ENCODE measurements around the gene CAND1. TPM values are rescaled to one million over a fixed set of nuclear protein-coding genes. Genes with fewer than 3 reads are reported as not detected.
A peak's percentile ranks its signal among the peaks of the same experiment; 100 is the strongest.

Gene CAND1
- polyA plus RNA-seq, 4 donors, result 162 to 220 (median 191) TPM

DNA sequence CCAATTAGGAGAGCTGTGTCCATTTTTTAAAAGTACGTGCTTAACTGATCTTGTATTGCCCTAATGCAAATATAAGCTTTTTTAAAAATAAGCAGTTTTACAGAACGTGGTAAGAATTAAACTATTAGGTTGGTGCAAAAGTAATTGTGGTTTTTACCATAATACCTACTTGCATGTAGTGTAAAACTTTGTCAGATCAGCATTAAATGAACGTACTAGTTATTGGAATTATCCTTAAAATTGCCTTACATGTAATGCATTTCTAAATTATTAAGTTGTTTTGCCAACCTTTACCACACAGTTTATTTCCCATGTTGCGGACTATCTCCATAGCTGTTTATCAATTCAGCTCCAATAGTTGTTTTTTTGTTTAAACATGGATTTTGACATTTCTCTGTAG, 10.9 kb downstream of the CAND1 start:
- no peak for DNase-seq (ENCODE audit: low read depth in 4 of 4, low spot score in 3 of 4)

DNA sequence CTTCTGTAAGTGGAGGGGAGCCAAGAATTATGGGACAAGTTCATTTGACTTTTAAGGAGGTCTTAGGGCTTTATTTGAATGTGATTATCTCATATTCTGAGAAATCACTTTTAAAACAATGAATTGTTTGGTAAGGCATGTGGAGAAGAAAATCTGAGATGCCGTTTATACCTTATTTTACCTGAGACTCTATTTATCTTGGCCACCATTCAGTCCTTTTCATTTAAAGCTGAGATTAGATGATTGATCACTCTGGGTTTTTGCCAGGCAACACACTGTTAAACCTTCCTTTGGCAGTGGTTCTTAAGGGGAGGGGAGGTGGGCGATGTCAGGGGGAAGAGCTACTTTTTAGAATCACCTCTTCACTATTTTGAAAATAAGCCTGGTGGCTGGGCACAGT, 11.4 kb downstream of the CAND1 start:
- no peak for DNase-seq (ENCODE audit: low read depth in 4 of 4, low spot score in 3 of 4)

DNA sequence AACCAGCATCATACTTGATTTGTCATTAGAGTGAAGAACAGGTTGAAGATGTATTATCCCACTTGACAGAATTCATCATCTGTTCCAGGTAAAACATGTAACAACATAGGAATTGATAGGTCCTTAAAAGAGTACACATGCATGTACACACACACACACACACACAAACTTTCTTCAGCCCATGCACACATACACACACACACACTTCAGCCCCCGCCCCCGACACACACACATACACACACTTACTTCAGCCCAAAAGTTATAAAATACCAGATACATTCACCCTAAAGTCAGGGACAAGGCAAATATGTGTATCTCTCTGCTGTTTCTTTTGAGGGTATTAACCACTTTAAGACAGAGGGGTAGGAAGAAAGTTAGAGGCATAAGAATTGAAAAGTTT, 15.4 kb downstream of the CAND1 start:
- DNase-seq (ENCODE audit: low read depth in 4 of 4, low spot score in 3 of 4), result no peak

DNA sequence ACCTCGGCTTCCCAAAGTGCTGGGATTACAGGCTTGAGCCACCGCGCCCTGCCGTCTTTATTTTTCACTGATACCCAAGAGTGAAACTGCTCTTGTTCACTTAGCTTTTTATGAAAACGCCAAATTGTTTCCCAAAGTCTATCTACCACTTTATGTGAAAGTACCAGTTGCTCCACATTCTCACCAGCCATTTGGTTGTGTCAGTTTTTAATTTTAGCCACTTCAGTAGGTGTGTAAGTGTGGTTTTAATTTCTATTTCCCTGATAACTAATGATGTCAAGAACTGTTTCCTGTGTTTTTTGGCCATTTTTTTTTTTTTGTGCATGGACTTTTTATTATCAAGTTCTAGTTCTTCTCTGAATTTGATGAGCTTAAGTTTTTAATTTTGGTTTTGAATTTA, 17.1 kb downstream of the CAND1 start:
- no peak for DNase-seq (ENCODE audit: low read depth in 4 of 4, low spot score in 3 of 4)

- DNase-seq (ENCODE audit: low read depth in 4 of 4, low spot score in 3 of 4), result no peak
These were observed 18.2 kb downstream of the CAND1 start for GRCh38 chr12:67287311-67287710.

- no peak for DNase-seq (ENCODE audit: low read depth in 4 of 4, low spot score in 3 of 4)
These were observed 19.4 kb downstream of the CAND1 start for GRCh38 chr12:67288561-67288960.

DNA sequence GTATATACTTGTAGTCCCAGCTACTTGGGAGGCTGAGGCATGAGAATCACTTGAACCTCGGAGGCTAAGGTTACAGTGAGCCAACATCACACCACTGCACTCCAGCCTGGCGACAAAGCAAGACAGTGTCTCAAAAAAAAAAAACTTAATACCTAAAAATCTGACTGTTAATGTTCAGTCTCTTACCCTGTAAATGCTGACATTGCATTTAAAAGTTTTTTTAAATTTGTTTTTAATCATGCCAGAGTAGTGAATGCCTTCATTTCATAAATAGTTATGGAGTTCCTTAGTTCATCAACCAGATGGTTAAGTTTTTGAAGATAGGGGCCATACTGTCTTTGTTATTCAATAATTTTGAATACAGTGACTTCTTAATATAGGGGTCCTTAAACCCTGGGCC, 21.2 kb downstream of the CAND1 start:
- no peak for DNase-seq (ENCODE audit: low read depth in 4 of 4, low spot score in 3 of 4)

DNA sequence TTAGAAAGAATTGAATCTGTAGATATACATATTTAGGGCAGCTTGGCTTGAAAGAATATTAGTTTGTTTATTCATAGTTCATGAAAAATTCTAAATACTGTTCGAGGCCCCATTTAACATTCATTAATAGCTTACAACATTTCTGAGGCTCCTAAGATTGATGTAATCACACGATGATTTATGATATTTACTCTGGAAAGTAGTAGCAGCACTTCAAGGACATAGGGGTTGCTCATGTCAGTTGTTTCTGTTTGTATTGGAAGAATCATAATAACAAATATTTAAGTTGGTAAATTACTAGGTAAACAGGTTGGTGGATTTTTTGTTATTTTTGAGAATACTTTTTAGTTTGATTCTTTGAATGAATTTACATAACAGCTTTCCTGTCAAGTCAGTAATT, 30.4 kb downstream of the CAND1 start:
- no peak for DNase-seq (ENCODE audit: low read depth in 4 of 4, low spot score in 3 of 4)

DNA sequence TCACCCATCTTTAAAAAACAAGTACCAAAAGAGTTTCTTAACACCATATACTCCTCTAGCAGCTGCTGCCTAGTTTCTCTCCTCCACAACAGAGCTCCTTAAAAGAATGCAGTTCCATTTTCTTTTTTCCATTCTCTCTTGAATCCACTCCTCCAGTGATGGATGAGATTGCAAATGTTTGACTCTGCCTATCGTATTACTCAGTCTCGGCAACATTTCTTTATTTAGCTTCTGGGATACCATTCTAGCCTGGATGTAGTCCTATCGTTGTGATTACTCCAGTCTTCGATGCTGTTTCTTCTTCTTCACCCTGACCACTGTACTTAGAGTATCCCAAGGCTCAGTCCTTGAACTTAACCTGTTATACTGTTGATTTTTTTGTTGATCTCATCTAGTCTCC, 30.8 kb downstream of the CAND1 start:
- DNase-seq (ENCODE audit: low read depth in 4 of 4, low spot score in 3 of 4), result no peak

GRCh38 chr12:67302162-67302561, 33.0 kb downstream of the CAND1 start:
- no peak for DNase-seq (ENCODE audit: low read depth in 4 of 4, low spot score in 3 of 4)

GRCh38 chr12:67305544-67305943, 36.4 kb downstream of the CAND1 start:
- DNase-seq (ENCODE audit: low read depth in 4 of 4, low spot score in 3 of 4), result no peak

GRCh38 chr12:67306712-67307111, 37.6 kb downstream of the CAND1 start:
- DNase-seq (ENCODE audit: low read depth in 4 of 4, low spot score in 3 of 4), result no peak

GRCh38 chr12:67315661-67316060, 46.5 kb downstream of the CAND1 start:
- DNase-seq (ENCODE audit: low read depth in 4 of 4, low spot score in 3 of 4), result no peak

DNA sequence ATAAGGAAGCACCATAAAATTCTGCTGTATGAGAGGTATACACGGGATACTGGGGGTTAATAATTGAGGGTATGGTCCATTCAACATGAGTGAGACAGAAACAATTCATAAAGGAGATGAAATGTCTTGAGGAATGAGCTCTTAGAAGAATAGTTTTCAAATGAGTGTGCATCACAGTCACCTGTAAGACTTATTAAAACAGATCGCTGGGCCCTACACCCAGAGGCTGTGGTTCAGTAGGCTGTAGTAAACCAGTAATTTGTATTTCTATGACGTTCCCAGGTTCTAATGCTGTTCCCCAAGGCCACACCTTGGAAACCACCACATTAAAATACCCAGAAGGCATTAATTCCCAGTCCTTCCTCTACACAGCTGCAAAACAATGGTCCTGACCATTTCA, 49.6 kb downstream of the CAND1 start:
- DNase-seq (ENCODE audit: low read depth in 4 of 4, low spot score in 3 of 4), result no peak

GRCh38 chr12:67319936-67320335, 50.8 kb downstream of the CAND1 start:
- no peak for DNase-seq (ENCODE audit: low read depth in 4 of 4, low spot score in 3 of 4)

- peak in 1 of 4 donors; percentile 9 for DNase-seq (ENCODE audit: low read depth in 4 of 4, low spot score in 3 of 4)
These were observed 51.6 kb downstream of the CAND1 start for GRCh38 chr12:67320614-67321295.

DNA sequence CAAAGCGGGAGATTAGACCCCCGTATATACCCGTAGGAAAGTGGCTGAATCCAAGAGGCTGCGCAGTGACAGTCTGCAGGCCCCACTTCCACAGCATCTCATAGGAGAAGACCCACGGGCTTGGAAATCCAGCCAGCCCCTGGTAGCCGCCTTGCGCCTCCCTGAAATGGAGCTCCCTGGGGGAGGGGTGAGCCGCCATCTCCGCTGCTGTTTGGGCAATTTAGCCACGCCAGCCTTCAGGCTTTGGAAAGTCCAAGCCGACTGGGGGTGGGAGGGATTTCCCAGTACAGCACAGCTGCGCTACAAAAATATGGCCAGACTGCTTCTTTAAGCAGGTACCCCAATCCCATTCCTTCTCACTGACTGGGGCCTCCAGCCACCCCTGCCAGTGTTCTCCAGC, 53.4 kb downstream of the CAND1 start:
- DNase-seq (ENCODE audit: low read depth in 4 of 4, low spot score in 3 of 4), result no peak

DNA sequence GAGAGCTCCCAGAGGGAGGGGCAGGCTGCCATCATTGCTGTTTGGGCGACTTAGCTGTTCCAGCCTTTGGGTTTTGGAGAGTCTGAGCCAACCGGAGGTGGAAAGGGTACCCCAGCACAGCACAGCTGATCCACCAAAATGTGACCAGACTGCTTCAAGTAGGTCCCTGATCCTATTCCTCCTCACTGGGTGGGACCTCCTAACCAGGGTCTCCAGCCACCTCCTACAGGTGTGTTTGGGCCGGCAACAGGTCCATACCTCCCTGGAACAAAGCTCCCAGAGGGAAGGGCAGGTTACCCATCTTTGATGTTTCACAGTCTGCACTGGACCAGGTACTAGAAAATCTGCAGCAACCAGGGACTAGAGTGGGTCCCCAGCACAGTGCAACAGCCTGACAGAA, 53.8 kb downstream of the CAND1 start:
- no peak for DNase-seq (ENCODE audit: low read depth in 4 of 4, low spot score in 3 of 4)

DNA sequence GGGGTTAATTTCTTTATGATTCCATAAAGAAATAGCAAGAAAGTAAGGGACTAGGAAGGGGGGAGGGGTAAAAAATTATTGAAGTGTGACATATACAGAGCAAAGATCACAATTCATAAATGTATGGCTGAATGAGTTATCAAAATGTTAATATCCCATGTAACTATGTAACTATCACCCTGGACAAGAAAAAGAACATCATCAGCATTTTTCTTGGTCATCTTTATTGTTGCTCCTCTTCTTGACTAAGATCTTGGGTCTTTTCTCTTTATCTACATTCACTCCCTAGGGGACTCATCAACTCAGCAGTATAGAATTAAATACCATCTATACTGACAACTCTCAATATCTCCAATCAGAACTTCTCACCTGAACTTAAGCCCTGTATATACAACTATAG, 57.5 kb downstream of the CAND1 start:
- no peak for DNase-seq (ENCODE audit: low read depth in 4 of 4, low spot score in 3 of 4)

DNA sequence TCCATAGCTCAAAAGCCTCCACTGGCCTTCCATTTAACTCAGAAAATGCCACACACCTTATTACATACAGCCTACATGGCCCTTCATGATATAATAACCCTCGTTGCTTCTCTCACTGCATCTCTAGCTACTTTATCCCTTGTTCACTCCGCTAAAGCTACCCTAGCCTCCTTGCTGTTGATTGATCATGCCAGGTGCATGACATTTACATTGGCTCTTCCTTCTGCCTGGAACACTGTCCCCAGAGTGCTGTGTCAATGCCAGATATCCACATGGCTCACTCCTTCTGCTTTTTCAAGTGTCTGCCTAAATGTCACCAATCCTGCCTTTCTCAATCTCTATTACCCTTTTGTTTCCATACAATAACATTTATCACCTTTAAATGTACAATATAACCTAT, 58.3 kb downstream of the CAND1 start:
- no peak for DNase-seq (ENCODE audit: low read depth in 4 of 4, low spot score in 3 of 4)

DNA sequence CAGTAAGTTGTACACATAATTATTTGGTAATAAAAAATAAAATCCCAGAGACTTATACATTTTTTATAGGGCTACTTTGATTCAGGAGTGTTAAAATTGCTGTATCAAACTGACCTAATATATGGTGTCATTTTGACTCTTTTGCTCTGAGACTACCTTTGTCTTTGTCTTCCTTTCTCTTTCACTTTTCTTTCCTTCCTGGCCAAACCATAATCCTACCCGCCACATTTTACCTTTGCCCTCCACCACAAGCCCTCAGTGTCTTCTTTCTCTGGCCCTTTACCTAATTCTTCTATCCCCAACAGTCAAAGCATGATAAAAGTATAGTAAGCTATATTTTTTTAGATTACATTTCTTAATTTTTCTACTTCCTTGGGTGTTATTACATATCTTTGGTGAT, 62.0 kb downstream of the CAND1 start:
- DNase-seq (ENCODE audit: low read depth in 4 of 4, low spot score in 3 of 4), result no peak

DNA sequence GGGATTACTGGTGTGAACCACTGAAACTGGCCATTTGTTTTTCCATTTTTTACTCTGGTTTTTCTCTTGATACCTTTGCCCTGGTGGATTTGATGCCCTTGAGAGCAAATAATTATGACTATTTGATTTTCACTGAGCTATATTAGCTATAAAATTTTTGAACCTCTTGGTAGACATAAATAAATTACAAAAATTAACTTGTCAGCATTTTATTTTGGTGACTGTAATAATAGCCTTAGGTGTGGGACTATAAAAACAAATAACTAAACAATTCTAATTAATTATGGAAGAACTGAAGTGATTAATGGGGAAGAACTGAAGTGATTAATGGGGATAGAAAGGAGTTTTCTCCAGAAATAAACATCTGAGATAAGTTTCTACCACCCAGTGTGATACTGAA, 62.7 kb downstream of the CAND1 start:
- no peak for DNase-seq (ENCODE audit: low read depth in 4 of 4, low spot score in 3 of 4)

- no peak for DNase-seq (ENCODE audit: low read depth in 4 of 4, low spot score in 3 of 4)
These were observed 64.5 kb downstream of the CAND1 start for GRCh38 chr12:67333649-67334048.
